HPDE6-E6E7 (cell line): ENCODE data around the gene VEZT.
"Not testable (repeated sequence)": the region's sequence is repeated elsewhere in the genome, so short reads cannot be mapped to it uniquely, and the experiment has no call there.

ENCODE experiments used
- DNase-seq: peaks from one replicate; pipeline ENCODE4 v3.0.0; 2011; ENCODE audit warnings: missing footprints; ENCODE audit errors: extremely low spot score

The VEZT gene

GRCh38 chr12:95217377-95218149, at the start of gene VEZT, which contains the start of gene FGD6:
TSS of gene VEZT (plus strand) at chr12:95217807. CDS start at chr12:95217851, 44 bp downstream.
TSS of gene FGD6 (minus strand) at chr12:95217467. CDS start at chr12:95217240, 227 bp downstream.
- DNase-seq, result peak; percentile 93

- no peak for DNase-seq
Measured at GRCh38 chr12:95168746-95169145, 48.9 kb upstream of the VEZT start.

- DNase-seq, result peak; percentile 86
Measured at GRCh38 chr12:95169368-95169767, 48.2 kb upstream of the VEZT start.

GRCh38 chr12:95173392-95174251, 44.0 kb upstream of the VEZT start:
- DNase-seq, result peak; percentile 56

- DNase-seq, result no peak
Measured at GRCh38 chr12:95177201-95177768, 40.3 kb upstream of the VEZT start.

GRCh38 chr12:95178136-95178535, 39.5 kb upstream of the VEZT start:
- DNase-seq, result no peak

GRCh38 chr12:95179011-95179410, 38.6 kb upstream of the VEZT start:
- no peak for DNase-seq

- DNase-seq, result no peak
Measured at GRCh38 chr12:95181103-95181502, 36.5 kb upstream of the VEZT start.

- no peak for DNase-seq
Measured at GRCh38 chr12:95182868-95183415, 34.7 kb upstream of the VEZT start.

GRCh38 chr12:95184121-95184520, 33.5 kb upstream of the VEZT start:
- DNase-seq, result no peak

- no peak for DNase-seq
Measured at GRCh38 chr12:95185072-95185471, 32.5 kb upstream of the VEZT start.

GRCh38 chr12:95185854-95186253, 31.8 kb upstream of the VEZT start:
- DNase-seq, result no peak

GRCh38 chr12:95187865-95188415, 29.7 kb upstream of the VEZT start:
- no peak for DNase-seq

GRCh38 chr12:95191060-95191696, 26.4 kb upstream of the VEZT start:
- DNase-seq, result no peak

- DNase-seq, result no peak
Measured at GRCh38 chr12:95192271-95192670, 25.3 kb upstream of the VEZT start.

- no peak for DNase-seq
Measured at GRCh38 chr12:95193139-95193538, 24.5 kb upstream of the VEZT start.

- no peak for DNase-seq
Measured at GRCh38 chr12:95195122-95195521, 22.5 kb upstream of the VEZT start.

- DNase-seq, result not testable (repeated sequence)
Measured at GRCh38 chr12:95196875-95197569, 20.6 kb upstream of the VEZT start.

- no peak for DNase-seq
Measured at GRCh38 chr12:95197636-95198035, 20.0 kb upstream of the VEZT start.

GRCh38 chr12:95198914-95199313, 18.7 kb upstream of the VEZT start:
- DNase-seq, result no peak
